WERI-Rb-1 (cell line): ENCODE data around the gene TNIP1.

ENCODE experiments used
- DNase-seq: peaks from one replicate; pipeline ENCODE4 v3.0.0-alpha.2; 2020
- H3K27ac ChIP-seq: fragments of 250-450 bp; sonication (Bioruptor Pico); 2 replicates; pipeline ENCODE4 v1.5.1; 2020; ENCODE audit warnings: mild to moderate bottlenecking, moderate library complexity
- H3K27me3 ChIP-seq: fragments of 250-450 bp; sonication (Bioruptor Pico); 2 replicates; pipeline ENCODE4 v1.5.1; 2021; ENCODE audit warnings: mild to moderate bottlenecking, low read depth, moderate library complexity; ENCODE audit not compliant: insufficient read depth, severe bottlenecking
- H3K36me3 ChIP-seq: fragments of 250-450 bp; sonication (Bioruptor Pico); 2 replicates; pipeline ENCODE4 v1.5.1; 2020; ENCODE audit warnings: mild to moderate bottlenecking, moderate library complexity
- H3K4me3 ChIP-seq: 2 replicates; pipeline ENCODE4 v1.5.1; 2011; ENCODE audit warnings: low read depth, mild to moderate bottlenecking, control low read depth, low read length
- H3K9me3 ChIP-seq: fragments of 250-450 bp; sonication (Bioruptor Pico); 2 replicates; pipeline ENCODE4 v1.5.1; 2021; ENCODE audit warnings: mild to moderate bottlenecking, moderate library complexity; ENCODE audit not compliant: severe bottlenecking
- CTCF ChIP-seq: IDR thresholded peaks from 2 replicates; pipeline ENCODE4 v1.5.1; 2011; ENCODE audit warnings: low read depth, mild to moderate bottlenecking, control low read depth, inconsistent platforms, low read length

TNIP1 gene

GRCh38 chr5:151054709-151055108 lies 26.1 kb downstream of the TNIP1 start:
- H3K9me3 ChIP-seq: no peaks in the 10 kb centered on the region
- peaks cover 10% of the 10 kb centered on the region for H3K36me3 ChIP-seq
- DNase-seq: no peak
- TF ChIP-seq CTCF: no peak
- H3K27ac ChIP-seq: no peak overlapping the region
- no peaks in the 10 kb centered on the region for H3K27me3 ChIP-seq
- H3K4me3 ChIP-seq: no peak overlapping the region

GRCh38 chr5:151053796-151054462 lies 26.9 kb downstream of the TNIP1 start:
- Histone ChIP-seq H3K36me3 (peaks cover 10% of the 10 kb centered on the region), H3K4me3 (no peak overlapping the region), H3K9me3 (no peaks in the 10 kb centered on the region), H3K27me3 (no peaks in the 10 kb centered on the region), H3K27ac (no peak overlapping the region)
- DNase-seq: no peak
- TF ChIP-seq CTCF: no peak

- Histone ChIP-seq H3K4me3 (no peak overlapping the region), H3K27ac (no peak overlapping the region), H3K27me3 (no peaks in the 10 kb centered on the region), H3K36me3 (peaks cover 20% of the 10 kb centered on the region), H3K9me3 (no peaks in the 10 kb centered on the region)
- TF ChIP-seq CTCF: no peak
- DNase-seq: no peak
Observed at GRCh38 chr5:151052836-151053235, 28.0 kb downstream of the TNIP1 start.

- Histone ChIP-seq H3K9me3 (no peaks in the 10 kb centered on the region), H3K27ac (no peak overlapping the region), H3K36me3 (peaks cover 24% of the 10 kb centered on the region), H3K4me3 (no peak overlapping the region), H3K27me3 (no peaks in the 10 kb centered on the region)
- no peak for TF ChIP-seq CTCF
- DNase-seq: no peak
Observed at GRCh38 chr5:151051931-151052608, 28.8 kb downstream of the TNIP1 start.

DNA sequence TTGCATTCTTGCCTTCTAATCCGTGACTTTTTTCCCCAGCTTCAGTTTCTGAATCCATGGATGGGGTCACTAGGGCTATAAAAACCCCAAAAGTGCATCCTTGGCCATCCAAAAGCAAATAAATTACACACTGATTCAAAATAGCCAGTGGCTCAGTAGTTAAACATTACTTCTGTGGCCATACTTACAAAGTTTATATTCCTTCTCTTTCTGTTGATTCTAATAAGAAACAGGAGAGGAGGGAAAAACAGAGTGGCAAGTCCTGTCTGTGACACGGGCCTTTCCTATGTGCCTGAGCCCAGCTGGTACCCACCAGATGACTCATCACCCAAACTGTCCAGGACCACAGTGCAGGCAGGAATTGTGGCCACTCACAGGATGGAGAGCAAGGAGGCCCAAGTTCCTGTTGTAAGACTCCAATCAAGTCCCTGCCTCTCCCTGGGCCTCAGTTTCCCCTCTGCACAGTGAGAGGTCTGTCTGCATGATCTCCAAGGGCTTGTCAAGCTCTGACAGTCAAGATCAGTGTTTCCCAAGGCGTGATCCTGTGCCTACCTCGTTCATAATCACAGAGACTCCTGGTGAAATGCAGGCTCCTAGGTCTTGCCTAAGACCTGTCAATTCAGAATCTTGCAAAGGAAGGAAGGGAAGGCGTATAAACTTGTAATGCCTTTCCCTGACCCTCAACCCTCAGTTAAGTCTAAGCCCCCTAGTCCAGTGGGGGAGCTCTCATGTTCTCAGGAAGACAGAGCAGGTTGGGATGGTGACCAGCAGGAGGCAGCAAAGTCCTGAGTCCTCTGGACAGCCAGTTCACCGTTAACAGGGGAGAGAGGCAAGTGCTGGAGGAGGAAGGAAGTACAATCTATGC lies 29.5 kb downstream of the TNIP1 start:
- peak; percentile 83 for DNase-seq
- H3K9me3 ChIP-seq: no peaks in the 10 kb centered on the region
- peak; percentile 92 for TF ChIP-seq CTCF
- no peak overlapping the region for H3K27ac ChIP-seq
- peaks cover 28% of the 10 kb centered on the region for H3K36me3 ChIP-seq
- H3K27me3 ChIP-seq: no peaks in the 10 kb centered on the region
- H3K4me3 ChIP-seq: no peak overlapping the region
